HCT116 (cell line): ENCODE data around the gene ACSF2. TPM values are rescaled to one million over a fixed set of nuclear protein-coding genes. Genes with fewer than 3 reads are reported as not detected.

ENCODE experiments used
- ATAC-seq: fragments of 200-7000 bp; cut with Tn5 transposase; 2 replicates; pipeline ENCODE4 v1.9.1; 2020; ENCODE audit warnings: mild to moderate bottlenecking, moderate library complexity
- BruUV-seq: library from RNA; stranded (reverse); fragments of 400-500 nt; replicated peaks from 2 replicates; lab custom pipeline; 2021; lab: Mats Ljungman, UMichigan
- CTCF ChIA-PET: fragments of 300-600 bp; sonication (Branson Sonifier 250); formaldehyde crosslinking; loops from one replicate; lab custom pipeline; 2021; ENCODE audit warnings: antibody characterized with exemption; lab: Charles Lee
- POLR2A ChIA-PET: fragments of 300-600, 350-600 bp; sonication (Branson Sonifier 250); formaldehyde crosslinking; loops from one replicate; lab custom pipeline; 2021; ENCODE audit warnings: antibody characterized with exemption; lab: Charles Lee
- RAD21 ChIA-PET, 2 experiments: fragments of 300-600 bp; sonication (Branson Sonifier 250); formaldehyde crosslinking; loops; one replicate each; lab custom pipeline; 2023; ENCODE audit warnings: low total read pairs in 2 of 2; ENCODE audit not compliant: uncharacterized antibody in 2 of 2, unreplicated experiment in 2 of 2, low non-redundant PET in 1 of 2; lab: Charles Lee
- DNase-seq: peaks from one replicate; pipeline ENCODE4 v3.0.0-alpha.2; 2010; ENCODE audit warnings: low read depth, low spot score
- H2AFZ ChIP-seq: fragments of 200-600 bp; shearing (Covaris generic), sonication (generic); 2 replicates; pipeline ENCODE4 v1.6.1; 2017; ENCODE audit warnings: low read depth, mixed run types, mixed read lengths, antibody characterized with exemption, low read length; ENCODE audit not compliant: poor library complexity, severe bottlenecking
- H3K27ac ChIP-seq: 2 replicates; pipeline ENCODE4 v1.5.1; 2012; ENCODE audit warnings: low read depth, low read length
- H3K27me3 ChIP-seq: fragments of 200-600 bp; sonication (generic); 2 replicates; pipeline ENCODE4 v1.6.1; 2016; ENCODE audit warnings: mixed run types, low read length, mixed read lengths; ENCODE audit not compliant: insufficient read depth
- H3K36me3 ChIP-seq, 2 experiments: fragments of 200-500 bp in 1 of 2; fragments of 200-600 bp in 1 of 2; sonication (Bioruptor generic) in 1 of 2; sonication (generic) in 1 of 2; 2 replicates each; pipeline versions ENCODE4 v1.5.1 to v1.6.1; 2014 to 2016; ENCODE audit warnings: low read length in 2 of 2, inconsistent platforms in 1 of 2, mixed read lengths in 1 of 2, mixed run types in 1 of 2; ENCODE audit not compliant: insufficient read depth in 2 of 2, control insufficient read depth in 1 of 2
- H3K4me1 ChIP-seq, 2 experiments: fragments of 200-600 bp in 1 of 2; sonication (generic) in 1 of 2; 2 replicates each; pipeline versions ENCODE4 v1.5.1 to v1.6.1; 2012 to 2017; ENCODE audit warnings: low read length in 2 of 2, inconsistent platforms in 1 of 2, mild to moderate bottlenecking in 1 of 2, mixed read lengths in 1 of 2, mixed run types in 1 of 2, moderate library complexity in 1 of 2; ENCODE audit not compliant: insufficient read depth in 2 of 2, control insufficient read depth in 1 of 2
- H3K4me2 ChIP-seq: fragments of 200-600 bp; sonication (generic); 2 replicates; pipeline ENCODE4 v1.6.1; 2017; ENCODE audit warnings: mixed run types, low read length, mixed read lengths
- H3K4me3 ChIP-seq, 2 experiments: fragments of 200-600 bp in 1 of 2; sonication (generic) in 1 of 2; replicated peaks in 1 of 2; 2 replicates each; pipeline ENCODE4 v1.5.1; 2011 to 2016; ENCODE audit warnings: low read length in 2 of 2, control low read depth in 1 of 2, low read depth in 1 of 2, mild to moderate bottlenecking in 1 of 2, mixed read lengths in 1 of 2, mixed run types in 1 of 2
- H3K79me2 ChIP-seq: fragments of 200-600 bp; sonication (generic); 2 replicates; pipeline ENCODE4 v1.6.1; 2017; ENCODE audit warnings: mild to moderate bottlenecking, mixed run types, low read length, moderate library complexity, mixed read lengths; ENCODE audit not compliant: insufficient read depth
- H3K9ac ChIP-seq: fragments of 200-600 bp; sonication (generic); 2 replicates; pipeline ENCODE4 v1.6.1; 2016; ENCODE audit warnings: low read length, mixed read lengths
- H3K9me2 ChIP-seq: fragments of 200-600 bp; sonication (generic), shearing (Covaris generic); 2 replicates; pipeline ENCODE4 v1.6.1; 2017; ENCODE audit warnings: mixed run types, mild to moderate bottlenecking, moderate library complexity; ENCODE audit not compliant: insufficient read depth
- H3K9me3 ChIP-seq, 2 experiments: fragments of 200-500 bp in 1 of 2; fragments of 200-600 bp in 1 of 2; sonication (Bioruptor generic) in 1 of 2; sonication (generic) in 1 of 2; 2 replicates each; pipeline ENCODE4 v1.6.1; 2014 to 2017; ENCODE audit warnings: low read length in 2 of 2, mixed read lengths in 2 of 2, inconsistent platforms in 1 of 2, low read depth in 1 of 2, mild to moderate bottlenecking in 1 of 2, mixed run types in 1 of 2, moderate library complexity in 1 of 2; ENCODE audit not compliant: control insufficient read depth in 1 of 2, insufficient read depth in 1 of 2
- H4K20me1 ChIP-seq: fragments of 200-600 bp; sonication (generic), shearing (Covaris generic); 2 replicates; pipeline ENCODE4 v1.6.1; 2017; ENCODE audit warnings: mixed run types, mild to moderate bottlenecking, moderate library complexity; ENCODE audit not compliant: insufficient read depth
- CTCF ChIP-seq, 3 experiments: fragments of 200-600 bp in 1 of 3; sonication (generic) in 1 of 3; IDR thresholded peaks in 2 of 3; conservative IDR thresholded peaks in 1 of 3; 2 replicates each; pipeline ENCODE4 v1.5.1; 2012 to 2017; ENCODE audit warnings: low read depth in 2 of 3, low read length in 2 of 3, antibody characterized with exemption in 1 of 3, borderline replicate concordance in 1 of 3, control low read depth in 1 of 3, mild to moderate bottlenecking in 1 of 3, mixed read lengths in 1 of 3, mixed run types in 1 of 3, moderate library complexity in 1 of 3; ENCODE audit not compliant: insufficient read depth in 1 of 3
- RAD21 ChIP-seq: IDR thresholded peaks from 2 replicates; pipeline ENCODE4 v1.6.1; 2012; ENCODE audit warnings: low read depth, mild to moderate bottlenecking
- SP1 ChIP-seq: IDR thresholded peaks from 2 replicates; pipeline ENCODE4 v1.6.1; 2012; ENCODE audit warnings: low read depth
- SRF ChIP-seq: IDR thresholded peaks from 2 replicates; pipeline ENCODE4 v1.6.1; 2012; ENCODE audit warnings: low read depth
- ZFX ChIP-seq: fragments of 450-650 bp; IDR thresholded peaks from 2 replicates; pipeline ENCODE4 v1.6.1; 2017
- intact Hi-C: fragments of 100-400 bp; cut with micrococcal nuclease; formaldehyde crosslinking; loops from 2 replicates; pipeline ENCODE4 v1.10.0; 2022
- total RNA-seq: library from RNA; stranded (reverse); gene quantifications from one replicate; pipeline ENCODE4 v1.2.1, GENCODE V29; 2021; ENCODE audit not compliant: unreplicated experiment

ACSF2 gene
- total RNA-seq, 1 experiment from 2014 or later = 52.4 TPM

DNA sequence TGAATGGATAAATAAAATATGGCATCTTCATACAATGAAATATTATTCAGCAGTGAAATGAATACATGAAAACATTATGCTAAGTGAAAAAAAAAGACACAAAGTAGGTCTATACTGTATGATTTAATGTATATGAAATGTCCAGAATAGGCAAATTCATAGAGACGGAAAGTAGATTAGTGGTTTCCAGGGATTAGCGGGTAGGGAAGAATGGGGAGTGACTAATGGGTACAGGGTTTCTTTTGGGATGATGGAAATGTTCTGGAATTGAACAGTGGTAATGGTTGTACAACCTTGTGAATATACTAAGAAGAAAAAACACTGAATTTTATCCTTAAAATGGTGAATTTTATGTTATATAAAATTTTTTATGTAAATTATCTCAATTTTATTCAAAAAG lies 73.7 kb downstream of the ACSF2 start:
- ChIA-PET CTCF (interaction anchor here (1.9 to 2.7 kb wide), 2 partner anchors 12 to 20 kb away, joined by 10 to 12 read pairs; no protein-coding TSS in a partner anchor), POLR2A (no interaction called here), RAD21 (no interaction called here)
- Histone ChIP-seq H3K4me2 (no peak overlapping the region), H3K79me2 (no peaks in the 10 kb centered on the region), H3K9me2 (no peaks in the 10 kb centered on the region), H3K36me3 (no peaks in the 10 kb centered on the region), H3K9me3 (no peaks in the 10 kb centered on the region), H4K20me1 (no peaks in the 10 kb centered on the region), H3K4me3 (no peak overlapping the region), H3K27ac (no peak overlapping the region), H3K9ac (no peak overlapping the region), H3K27me3 (no peaks in the 10 kb centered on the region), H3K4me1 (peaks cover 16 to 27% of the 10 kb centered on the region in 2 experiments), H2AFZ (peak overlapping the region; percentile 1)
- BruUV-seq = no TSS peak
- no peak for DNase-seq
- ATAC-seq = no peak
- intact Hi-C loops = no loop called here
- TF ChIP-seq ZFX = no peak

- peak; percentile 31; the same call in 1 of the 2 replicates for ATAC-seq
Measured at GRCh38 chr17:50501054-50501453, 75.0 kb downstream of the ACSF2 start.

More at GRCh38 chr17:50501054-50501453, 75.0 kb downstream of the ACSF2 start:
- no peak overlapping the region for H3K4me2 ChIP-seq
- H3K27me3 ChIP-seq = no peaks in the 10 kb centered on the region
- RAD21 ChIA-PET = interaction anchor here in 1 of 2 experiments (1.5 kb wide), 1 partner anchor 301 kb away, joined by 3 read pairs; no protein-coding TSS in a partner anchor
- intact Hi-C loops = no loop called here
- H3K4me3 ChIP-seq = no peak overlapping the region
- no peaks in the 10 kb centered on the region for H3K79me2 ChIP-seq
- no peak overlapping the region for H2AFZ ChIP-seq
- CTCF ChIA-PET = interaction anchor here (0.7 to 2.7 kb wide), 21 partner anchors 8 to 301 kb away, joined by 3 to 12 read pairs (median 4); partner anchors contain the start of genes EPN3 and SPATA20
- H3K27ac ChIP-seq = no peak overlapping the region
- no peaks in the 10 kb centered on the region for H3K36me3 ChIP-seq
- H3K9me2 ChIP-seq = no peaks in the 10 kb centered on the region
- DNase-seq = peak; percentile 50
- H3K9me3 ChIP-seq = no peaks in the 10 kb centered on the region
- H4K20me1 ChIP-seq = no peaks in the 10 kb centered on the region
- no peak overlapping the region for H3K9ac ChIP-seq
- peaks cover 11 to 19% of the 10 kb centered on the region in 2 experiments for H3K4me1 ChIP-seq
- TF ChIP-seq CTCF (IDR thresholded peaks at IDR 0.05 in 2 of 3, conservative IDR thresholded peaks at IDR 0.05 in 1 of 3; ENCODE audit: borderline replicate concordance in 1 of 3, insufficient read depth in 1 of 3, low read depth in 2 of 3, low read length in 2 of 3) = peak; percentile 54 to 73 (median 72); a peak in 5 of 6 replicates
- no peak for TF ChIP-seq SRF
- TF ChIP-seq RAD21 = peak; percentile 68
- 0 out of 2 replicates have a peak, but pooled peaks have one; percentile 11 for TF ChIP-seq SP1
- BruUV-seq = no TSS peak
- POLR2A ChIA-PET = interaction anchor here (0.6 kb wide), 1 partner anchor 14 kb away, joined by 3 read pairs; no protein-coding TSS in a partner anchor
